ENCODE data around the gene ANO5. TPM values are rescaled to one million over a fixed set of nuclear protein-coding genes. Genes with fewer than 3 reads are reported as not detected.

Gene ANO5
- total RNA-seq, 1 experiment from 2014 or later = 6.3 TPM

DNA sequence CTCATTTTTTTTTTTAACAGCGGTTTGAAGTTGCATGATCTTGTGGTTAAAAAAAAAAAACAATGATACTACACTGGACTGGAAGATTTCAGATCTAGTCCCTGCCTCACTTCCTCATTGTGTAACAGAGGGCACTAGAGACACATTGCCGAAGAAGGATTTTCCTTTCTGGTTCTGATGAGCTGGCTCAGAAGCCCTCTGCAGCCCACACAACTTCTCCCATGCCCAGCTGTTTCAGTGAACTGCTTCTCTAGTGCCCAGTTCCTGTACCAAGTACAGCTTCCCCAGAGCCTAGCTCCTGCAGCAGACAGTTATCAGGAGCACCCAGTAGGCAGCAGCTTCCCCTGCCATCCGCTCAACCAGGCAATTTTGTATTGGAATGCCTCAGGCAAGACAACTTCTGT is 29.5 kb upstream of the ANO5 start:
- ATAC-seq (no peak), DNase-seq (ENCODE audit: low spot score) (no peak)
- ChIA-PET POLR2A (no interaction called here), CTCF (interaction anchor here (0.6 to 1.3 kb wide), 3 partner anchors 11 to 720 kb away, joined by 3 to 4 read pairs (median 4); no protein-coding TSS in a partner anchor)
- no peak overlapping the region for H3K27ac Mint-ChIP-seq
- TF ChIP-seq, protein P1, sequence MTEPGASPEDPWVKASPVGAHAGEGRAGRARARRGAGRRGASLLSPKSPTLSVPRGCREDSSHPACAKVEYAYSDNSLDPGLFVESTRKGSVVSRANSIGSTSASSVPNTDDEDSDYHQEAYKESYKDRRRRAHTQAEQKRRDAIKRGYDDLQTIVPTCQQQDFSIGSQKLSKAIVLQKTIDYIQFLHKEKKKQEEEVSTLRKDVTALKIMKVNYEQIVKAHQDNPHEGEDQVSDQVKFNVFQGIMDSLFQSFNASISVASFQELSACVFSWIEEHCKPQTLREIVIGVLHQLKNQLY (CRISPR knock-in tag; IDR thresholded peaks at IDR 0.05) = no peak
- no peak for TF ChIP-seq ZBTB21 (CRISPR knock-in tag; IDR thresholded peaks at IDR 0.05; ENCODE audit: borderline replicate concordance)
- TF ChIP-seq, protein P2, sequence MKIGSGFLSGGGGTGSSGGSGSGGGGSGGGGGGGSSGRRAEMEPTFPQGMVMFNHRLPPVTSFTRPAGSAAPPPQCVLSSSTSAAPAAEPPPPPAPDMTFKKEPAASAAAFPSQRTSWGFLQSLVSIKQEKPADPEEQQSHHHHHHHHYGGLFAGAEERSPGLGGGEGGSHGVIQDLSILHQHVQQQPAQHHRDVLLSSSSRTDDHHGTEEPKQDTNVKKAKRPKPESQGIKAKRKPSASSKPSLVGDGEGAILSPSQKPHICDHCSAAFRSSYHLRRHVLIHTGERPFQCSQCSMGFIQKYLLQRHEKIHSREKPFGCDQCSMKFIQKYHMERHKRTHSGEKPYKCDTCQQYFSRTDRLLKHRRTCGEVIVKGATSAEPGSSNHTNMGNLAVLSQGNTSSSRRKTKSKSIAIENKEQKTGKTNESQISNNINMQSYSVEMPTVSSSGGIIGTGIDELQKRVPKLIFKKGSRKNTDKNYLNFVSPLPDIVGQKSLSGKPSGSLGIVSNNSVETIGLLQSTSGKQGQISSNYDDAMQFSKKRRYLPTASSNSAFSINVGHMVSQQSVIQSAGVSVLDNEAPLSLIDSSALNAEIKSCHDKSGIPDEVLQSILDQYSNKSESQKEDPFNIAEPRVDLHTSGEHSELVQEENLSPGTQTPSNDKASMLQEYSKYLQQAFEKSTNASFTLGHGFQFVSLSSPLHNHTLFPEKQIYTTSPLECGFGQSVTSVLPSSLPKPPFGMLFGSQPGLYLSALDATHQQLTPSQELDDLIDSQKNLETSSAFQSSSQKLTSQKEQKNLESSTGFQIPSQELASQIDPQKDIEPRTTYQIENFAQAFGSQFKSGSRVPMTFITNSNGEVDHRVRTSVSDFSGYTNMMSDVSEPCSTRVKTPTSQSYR (CRISPR knock-in tag; IDR thresholded peaks at IDR 0.05) = no peak
- TF ChIP-seq TCF7 (CRISPR knock-in tag; IDR thresholded peaks at IDR 0.05; ENCODE audit: low read depth) = no peak
- TF ChIP-seq, protein P3, sequence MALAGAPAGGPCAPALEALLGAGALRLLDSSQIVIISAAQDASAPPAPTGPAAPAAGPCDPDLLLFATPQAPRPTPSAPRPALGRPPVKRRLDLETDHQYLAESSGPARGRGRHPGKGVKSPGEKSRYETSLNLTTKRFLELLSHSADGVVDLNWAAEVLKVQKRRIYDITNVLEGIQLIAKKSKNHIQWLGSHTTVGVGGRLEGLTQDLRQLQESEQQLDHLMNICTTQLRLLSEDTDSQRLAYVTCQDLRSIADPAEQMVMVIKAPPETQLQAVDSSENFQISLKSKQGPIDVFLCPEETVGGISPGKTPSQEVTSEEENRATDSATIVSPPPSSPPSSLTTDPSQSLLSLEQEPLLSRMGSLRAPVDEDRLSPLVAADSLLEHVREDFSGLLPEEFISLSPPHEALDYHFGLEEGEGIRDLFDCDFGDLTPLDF (CRISPR knock-in tag; IDR thresholded peaks at IDR 0.05) = no peak
- TF ChIP-seq ELF4 (CRISPR knock-in tag; IDR thresholded peaks at IDR 0.05; ENCODE audit: low read depth) = no peak
- TF ChIP-seq NR3C1 (CRISPR knock-in tag; conservative IDR thresholded peaks at IDR 0.05; ENCODE audit: low read depth) = no peak
- no peak for TF ChIP-seq ZNF121 (CRISPR knock-in tag; IDR thresholded peaks at IDR 0.05)
- no peak for TF ChIP-seq GTF2I (CRISPR knock-in tag; conservative IDR thresholded peaks at IDR 0.05)
- TF ChIP-seq, protein P4, sequence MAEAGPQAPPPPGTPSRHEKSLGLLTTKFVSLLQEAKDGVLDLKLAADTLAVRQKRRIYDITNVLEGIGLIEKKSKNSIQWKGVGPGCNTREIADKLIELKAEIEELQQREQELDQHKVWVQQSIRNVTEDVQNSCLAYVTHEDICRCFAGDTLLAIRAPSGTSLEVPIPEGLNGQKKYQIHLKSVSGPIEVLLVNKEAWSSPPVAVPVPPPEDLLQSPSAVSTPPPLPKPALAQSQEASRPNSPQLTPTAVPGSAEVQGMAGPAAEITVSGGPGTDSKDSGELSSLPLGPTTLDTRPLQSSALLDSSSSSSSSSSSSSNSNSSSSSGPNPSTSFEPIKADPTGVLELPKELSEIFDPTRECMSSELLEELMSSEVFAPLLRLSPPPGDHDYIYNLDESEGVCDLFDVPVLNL (CRISPR knock-in tag; IDR thresholded peaks at IDR 0.05; ENCODE audit: borderline replicate concordance, low read depth) = no peak
- no peak for TF ChIP-seq JUN (CRISPR knock-in tag; IDR thresholded peaks at IDR 0.05)
- no peak for TF ChIP-seq PRRX2 (CRISPR knock-in tag; IDR thresholded peaks at IDR 0.05)
- TF ChIP-seq, protein P5, sequence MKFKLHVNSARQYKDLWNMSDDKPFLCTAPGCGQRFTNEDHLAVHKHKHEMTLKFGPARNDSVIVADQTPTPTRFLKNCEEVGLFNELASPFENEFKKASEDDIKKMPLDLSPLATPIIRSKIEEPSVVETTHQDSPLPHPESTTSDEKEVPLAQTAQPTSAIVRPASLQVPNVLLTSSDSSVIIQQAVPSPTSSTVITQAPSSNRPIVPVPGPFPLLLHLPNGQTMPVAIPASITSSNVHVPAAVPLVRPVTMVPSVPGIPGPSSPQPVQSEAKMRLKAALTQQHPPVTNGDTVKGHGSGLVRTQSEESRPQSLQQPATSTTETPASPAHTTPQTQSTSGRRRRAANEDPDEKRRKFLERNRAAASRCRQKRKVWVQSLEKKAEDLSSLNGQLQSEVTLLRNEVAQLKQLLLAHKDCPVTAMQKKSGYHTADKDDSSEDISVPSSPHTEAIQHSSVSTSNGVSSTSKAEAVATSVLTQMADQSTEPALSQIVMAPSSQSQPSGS (CRISPR knock-in tag; IDR thresholded peaks at IDR 0.05; ENCODE audit: borderline replicate concordance, low read depth) = no peak
- no peak for TF ChIP-seq MXD4 (CRISPR knock-in tag; IDR thresholded peaks at IDR 0.05; ENCODE audit: borderline replicate concordance)
- no peak for TF ChIP-seq CREB1 (CRISPR knock-in tag; IDR thresholded peaks at IDR 0.05)
- no peaks in the 10 kb centered on the region for H3K36me3 Mint-ChIP-seq
- no peaks in the 10 kb centered on the region for H3K9me3 Mint-ChIP-seq
- H3K4me3 Mint-ChIP-seq = no peak overlapping the region
- H3K27me3 Mint-ChIP-seq (ENCODE audit: low read depth) = peaks cover 2% of the 10 kb centered on the region; the same call in 1 of the 2 replicates
- 0 out of 2 replicates have a peak, but pooled peaks cover 3% of the 10 kb centered on the region for H3K4me1 Mint-ChIP-seq

DNA sequence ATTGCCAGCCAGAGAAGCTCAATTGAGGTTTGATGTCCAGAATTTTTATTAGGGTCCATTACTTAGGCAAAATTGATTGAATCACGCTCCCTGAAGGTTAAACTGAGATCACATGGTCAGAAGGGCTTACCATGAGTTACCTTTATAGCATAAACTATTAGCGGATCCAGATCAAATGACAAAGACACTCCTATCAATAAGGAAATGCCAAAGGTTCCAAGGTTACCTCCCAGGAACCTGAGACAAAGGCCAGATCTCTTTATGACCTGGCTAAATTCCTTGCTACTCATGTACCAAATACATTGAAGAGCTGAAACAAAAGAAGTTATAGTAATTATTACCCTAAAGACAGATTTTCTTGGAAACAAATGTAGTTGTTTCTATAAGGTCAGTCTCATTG is 27.8 kb upstream of the ANO5 start:
- POLR2A ChIA-PET = no interaction called here
- Mint-ChIP-seq H3K36me3 (no peaks in the 10 kb centered on the region), H3K4me3 (no peak overlapping the region), H3K27me3 (ENCODE audit: low read depth) (peaks cover 2% of the 10 kb centered on the region; the same call in 1 of the 2 replicates), H3K4me1 (0 out of 2 replicates have a peak, but pooled peaks cover 3% of the 10 kb centered on the region), H3K9me3 (no peaks in the 10 kb centered on the region), H3K27ac (no peak overlapping the region)
- TF ChIP-seq CREM (CRISPR knock-in tag; IDR thresholded peaks at IDR 0.05) (no peak), TEAD4 (CRISPR knock-in tag; IDR thresholded peaks at IDR 0.05) (no peak)
- TF ChIP-seq, protein P2 (CRISPR knock-in tag; IDR thresholded peaks at IDR 0.05) = no peak
- DNase-seq (ENCODE audit: low spot score) (no peak), ATAC-seq (no peak)
- CTCF ChIA-PET = no interaction called here

Measured in WTC11 (cell line).